ENCODE measurements around the gene KRT24. TPM values are rescaled to one million over a fixed set of nuclear protein-coding genes. Genes with fewer than 3 reads are reported as not detected.

Gene KRT24
- total RNA-seq, 1 experiment from 2014 or later, result not detected

DNA sequence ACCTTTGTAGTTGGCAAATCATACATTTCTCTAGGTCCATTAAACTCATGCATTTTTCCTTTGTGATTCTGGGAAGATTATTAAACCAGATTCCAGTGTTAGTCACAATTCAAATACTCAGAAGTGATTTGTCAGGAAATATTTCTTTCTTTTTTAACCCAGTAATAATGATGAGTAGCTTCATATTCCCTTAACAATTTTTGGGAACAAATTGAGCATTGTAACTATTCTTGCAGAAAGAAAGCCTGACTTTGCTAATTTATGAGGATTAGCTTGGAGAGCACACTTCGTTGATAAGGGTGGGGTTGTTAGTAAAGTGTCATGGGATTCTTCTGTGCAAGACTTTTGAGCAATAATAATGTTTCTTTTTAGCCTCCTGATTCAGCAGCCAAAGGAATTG, 18.7 kb upstream of the KRT24 start:
- in situ Hi-C loops (cut with HindIII; ENCODE audit: low pct_unique_long_range_greater_than_20kb, low sequenced_read_pairs) (no loop called here), intact Hi-C loops (cut with micrococcal nuclease; ENCODE audit: unreplicated experiment) (no loop called here)
- no peaks in the 10 kb centered on the region for H3K36me3 ChIP-seq (ENCODE audit: control insufficient read depth, insufficient read depth, low read length)
- no peaks in the 10 kb centered on the region for H3K9me3 ChIP-seq (ENCODE audit: control insufficient read depth, insufficient read depth, low read depth, low read length)
- ATAC-seq, result no peak
- no peaks in the 10 kb centered on the region for H3K4me1 ChIP-seq (ENCODE audit: control insufficient read depth, insufficient read depth, low read length)
- TF ChIP-seq POLR2AphosphoS5 (IDR thresholded peaks at IDR 0.05; ENCODE audit: low read depth, low read length) (no peak), TCF7L2 (IDR thresholded peaks at IDR 0.05; ENCODE audit: low read depth, low read length) (no peak), SIN3A (IDR thresholded peaks at IDR 0.05; ENCODE audit: borderline replicate concordance, insufficient read depth, low read depth, low read length) (no peak)
- TF ChIP-seq, protein P1, sequence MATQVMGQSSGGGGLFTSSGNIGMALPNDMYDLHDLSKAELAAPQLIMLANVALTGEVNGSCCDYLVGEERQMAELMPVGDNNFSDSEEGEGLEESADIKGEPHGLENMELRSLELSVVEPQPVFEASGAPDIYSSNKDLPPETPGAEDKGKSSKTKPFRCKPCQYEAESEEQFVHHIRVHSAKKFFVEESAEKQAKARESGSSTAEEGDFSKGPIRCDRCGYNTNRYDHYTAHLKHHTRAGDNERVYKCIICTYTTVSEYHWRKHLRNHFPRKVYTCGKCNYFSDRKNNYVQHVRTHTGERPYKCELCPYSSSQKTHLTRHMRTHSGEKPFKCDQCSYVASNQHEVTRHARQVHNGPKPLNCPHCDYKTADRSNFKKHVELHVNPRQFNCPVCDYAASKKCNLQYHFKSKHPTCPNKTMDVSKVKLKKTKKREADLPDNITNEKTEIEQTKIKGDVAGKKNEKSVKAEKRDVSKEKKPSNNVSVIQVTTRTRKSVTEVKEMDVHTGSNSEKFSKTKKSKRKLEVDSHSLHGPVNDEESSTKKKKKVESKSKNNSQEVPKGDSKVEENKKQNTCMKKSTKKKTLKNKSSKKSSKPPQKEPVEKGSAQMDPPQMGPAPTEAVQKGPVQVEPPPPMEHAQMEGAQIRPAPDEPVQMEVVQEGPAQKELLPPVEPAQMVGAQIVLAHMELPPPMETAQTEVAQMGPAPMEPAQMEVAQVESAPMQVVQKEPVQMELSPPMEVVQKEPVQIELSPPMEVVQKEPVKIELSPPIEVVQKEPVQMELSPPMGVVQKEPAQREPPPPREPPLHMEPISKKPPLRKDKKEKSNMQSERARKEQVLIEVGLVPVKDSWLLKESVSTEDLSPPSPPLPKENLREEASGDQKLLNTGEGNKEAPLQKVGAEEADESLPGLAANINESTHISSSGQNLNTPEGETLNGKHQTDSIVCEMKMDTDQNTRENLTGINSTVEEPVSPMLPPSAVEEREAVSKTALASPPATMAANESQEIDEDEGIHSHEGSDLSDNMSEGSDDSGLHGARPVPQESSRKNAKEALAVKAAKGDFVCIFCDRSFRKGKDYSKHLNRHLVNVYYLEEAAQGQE (IDR thresholded peaks at IDR 0.05; ENCODE audit: insufficient read depth in 1 of 2, low read depth in 2 of 2, low read length in 1 of 2), result no peak
- TF ChIP-seq, protein P2, sequence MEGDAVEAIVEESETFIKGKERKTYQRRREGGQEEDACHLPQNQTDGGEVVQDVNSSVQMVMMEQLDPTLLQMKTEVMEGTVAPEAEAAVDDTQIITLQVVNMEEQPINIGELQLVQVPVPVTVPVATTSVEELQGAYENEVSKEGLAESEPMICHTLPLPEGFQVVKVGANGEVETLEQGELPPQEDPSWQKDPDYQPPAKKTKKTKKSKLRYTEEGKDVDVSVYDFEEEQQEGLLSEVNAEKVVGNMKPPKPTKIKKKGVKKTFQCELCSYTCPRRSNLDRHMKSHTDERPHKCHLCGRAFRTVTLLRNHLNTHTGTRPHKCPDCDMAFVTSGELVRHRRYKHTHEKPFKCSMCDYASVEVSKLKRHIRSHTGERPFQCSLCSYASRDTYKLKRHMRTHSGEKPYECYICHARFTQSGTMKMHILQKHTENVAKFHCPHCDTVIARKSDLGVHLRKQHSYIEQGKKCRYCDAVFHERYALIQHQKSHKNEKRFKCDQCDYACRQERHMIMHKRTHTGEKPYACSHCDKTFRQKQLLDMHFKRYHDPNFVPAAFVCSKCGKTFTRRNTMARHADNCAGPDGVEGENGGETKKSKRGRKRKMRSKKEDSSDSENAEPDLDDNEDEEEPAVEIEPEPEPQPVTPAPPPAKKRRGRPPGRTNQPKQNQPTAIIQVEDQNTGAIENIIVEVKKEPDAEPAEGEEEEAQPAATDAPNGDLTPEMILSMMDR (IDR thresholded peaks at IDR 0.05), result no peak
- ChIA-PET POLR2A (no interaction called here), CTCF (no interaction called here)
- no peak overlapping the region for H3K27ac ChIP-seq (ENCODE audit: low read length)
- H3K27me3 ChIP-seq (ENCODE audit: control insufficient read depth, insufficient read depth, low read length), result peaks cover 4% of the 10 kb centered on the region
- no peak for DNase-seq (ENCODE audit: low read depth, low spot score)
- H3K4me3 ChIP-seq (ENCODE audit: low read depth in 2 of 2, low read length in 2 of 2), result no peak overlapping the region
- BruUV-seq (replicated peaks), result no TSS peak

DNA sequence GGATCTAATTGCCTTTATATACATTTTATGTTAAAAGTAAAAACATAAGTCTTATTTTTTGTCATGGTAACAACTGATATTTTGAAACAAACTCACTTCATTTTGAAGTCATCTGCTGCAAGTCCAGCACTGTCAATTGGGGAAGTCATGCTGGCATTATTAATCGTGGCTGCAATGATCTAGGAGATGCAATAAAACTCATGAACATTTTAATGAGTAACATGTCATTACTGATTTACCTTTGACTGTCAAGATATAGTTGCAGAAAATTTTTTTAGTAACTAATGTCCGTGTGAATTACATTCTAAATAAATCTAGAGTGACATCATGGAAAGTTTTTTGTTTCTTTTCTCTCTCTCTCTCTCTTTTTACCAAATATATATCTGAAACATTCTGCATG, 17.3 kb upstream of the KRT24 start:
- DNase-seq (ENCODE audit: low read depth, low spot score) (no peak), ATAC-seq (no peak)
- no peaks in the 10 kb centered on the region for H3K4me1 ChIP-seq (ENCODE audit: control insufficient read depth, insufficient read depth, low read length)
- intact Hi-C loops (cut with micrococcal nuclease; ENCODE audit: unreplicated experiment) (no loop called here), in situ Hi-C loops (cut with HindIII; ENCODE audit: low pct_unique_long_range_greater_than_20kb, low sequenced_read_pairs) (no loop called here)
- CTCF ChIA-PET, result no interaction called here
- no peak overlapping the region for H3K27ac ChIP-seq (ENCODE audit: low read length)
- no peak overlapping the region for H3K4me3 ChIP-seq (ENCODE audit: low read depth in 2 of 2, low read length in 2 of 2)
- no peaks in the 10 kb centered on the region for H3K9me3 ChIP-seq (ENCODE audit: control insufficient read depth, insufficient read depth, low read depth, low read length)
- BruUV-seq (replicated peaks), result no TSS peak
- H3K27me3 ChIP-seq (ENCODE audit: control insufficient read depth, insufficient read depth, low read length), result peaks cover 4% of the 10 kb centered on the region
- POLR2A ChIA-PET, result no interaction called here
- no peaks in the 10 kb centered on the region for H3K36me3 ChIP-seq (ENCODE audit: control insufficient read depth, insufficient read depth, low read length)
- TF ChIP-seq, protein P1 (IDR thresholded peaks at IDR 0.05; ENCODE audit: insufficient read depth in 1 of 2, low read depth in 2 of 2, low read length in 1 of 2), result no peak

All from Panc1 (cell line).